WTC11 (cell line): ENCODE data around the gene GOSR2.

Experiments used
- ELF4 ChIP-seq: sonication (generic); formaldehyde crosslinking; IDR thresholded peaks from 2 replicates; pipeline ENCODE4 v1.8.1; 2022; ENCODE audit warnings: low read depth, mild to moderate bottlenecking, moderate library complexity, missing genetic modification reagents
- ESRRA ChIP-seq: sonication (generic); formaldehyde crosslinking; IDR thresholded peaks from 2 replicates; pipeline ENCODE4 v1.8.1; 2022; ENCODE audit warnings: mild to moderate bottlenecking, missing genetic modification reagents, borderline replicate concordance
- TEAD4 ChIP-seq: sonication (generic); formaldehyde crosslinking; IDR thresholded peaks from 2 replicates; pipeline ENCODE4 v1.8.0; 2022; ENCODE audit warnings: mild to moderate bottlenecking, missing genetic modification reagents
- TF ChIP-seq, protein P1 (sequence below): fragments of 200-600 bp; IDR thresholded peaks from 2 replicates; pipeline ENCODE4 v1.8.0; 2022; ENCODE audit warnings: antibody characterized with exemption
- TF ChIP-seq, protein P2 (sequence below): sonication (generic); formaldehyde crosslinking; IDR thresholded peaks from 2 replicates; pipeline ENCODE4 v1.8.1; 2022; ENCODE audit warnings: mild to moderate bottlenecking, moderate library complexity, missing genetic modification reagents

DNA sequence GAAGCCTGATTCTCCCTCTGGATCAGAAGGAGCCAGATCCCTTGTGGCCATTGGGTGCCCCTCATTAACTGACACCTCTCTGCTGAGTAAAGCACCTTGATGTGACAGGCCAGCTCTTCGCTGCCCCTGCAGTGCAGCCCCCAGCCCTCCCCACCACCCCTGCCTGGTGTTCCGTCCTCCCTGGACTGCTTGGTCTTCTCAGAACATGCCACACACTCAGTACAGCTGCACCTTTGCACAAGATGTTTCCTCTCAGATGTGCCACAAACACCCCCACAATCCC, 20.2 kb downstream of the GOSR2 start:
- TF ChIP-seq ELF4 (CRISPR knock-in tag) (no peak), TEAD4 (CRISPR knock-in tag) (no peak), ESRRA (CRISPR knock-in tag) (no peak)
- TF ChIP-seq, protein P1, sequence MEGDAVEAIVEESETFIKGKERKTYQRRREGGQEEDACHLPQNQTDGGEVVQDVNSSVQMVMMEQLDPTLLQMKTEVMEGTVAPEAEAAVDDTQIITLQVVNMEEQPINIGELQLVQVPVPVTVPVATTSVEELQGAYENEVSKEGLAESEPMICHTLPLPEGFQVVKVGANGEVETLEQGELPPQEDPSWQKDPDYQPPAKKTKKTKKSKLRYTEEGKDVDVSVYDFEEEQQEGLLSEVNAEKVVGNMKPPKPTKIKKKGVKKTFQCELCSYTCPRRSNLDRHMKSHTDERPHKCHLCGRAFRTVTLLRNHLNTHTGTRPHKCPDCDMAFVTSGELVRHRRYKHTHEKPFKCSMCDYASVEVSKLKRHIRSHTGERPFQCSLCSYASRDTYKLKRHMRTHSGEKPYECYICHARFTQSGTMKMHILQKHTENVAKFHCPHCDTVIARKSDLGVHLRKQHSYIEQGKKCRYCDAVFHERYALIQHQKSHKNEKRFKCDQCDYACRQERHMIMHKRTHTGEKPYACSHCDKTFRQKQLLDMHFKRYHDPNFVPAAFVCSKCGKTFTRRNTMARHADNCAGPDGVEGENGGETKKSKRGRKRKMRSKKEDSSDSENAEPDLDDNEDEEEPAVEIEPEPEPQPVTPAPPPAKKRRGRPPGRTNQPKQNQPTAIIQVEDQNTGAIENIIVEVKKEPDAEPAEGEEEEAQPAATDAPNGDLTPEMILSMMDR: no peak
- TF ChIP-seq, protein P2, sequence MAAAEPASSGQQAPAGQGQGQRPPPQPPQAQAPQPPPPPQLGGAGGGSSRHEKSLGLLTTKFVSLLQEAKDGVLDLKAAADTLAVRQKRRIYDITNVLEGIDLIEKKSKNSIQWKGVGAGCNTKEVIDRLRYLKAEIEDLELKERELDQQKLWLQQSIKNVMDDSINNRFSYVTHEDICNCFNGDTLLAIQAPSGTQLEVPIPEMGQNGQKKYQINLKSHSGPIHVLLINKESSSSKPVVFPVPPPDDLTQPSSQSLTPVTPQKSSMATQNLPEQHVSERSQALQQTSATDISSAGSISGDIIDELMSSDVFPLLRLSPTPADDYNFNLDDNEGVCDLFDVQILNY (CRISPR knock-in tag): no peak
